Tibial nerve (tissue), 4 donors: Measurements from ENCODE around the gene ZFYVE28. TPM values are rescaled to one million over a fixed set of nuclear protein-coding genes. Genes with fewer than 3 reads are reported as not detected.

Experiments used
- DNase-seq, 2 donors: peaks; one replicate each; pipeline ENCODE4 v3.0.0-alpha.2; 2019; ENCODE audit warnings: low spot score in 2 of 2
- H3K27ac ChIP-seq, 4 donors: fragments of 200-600 bp; sonication (generic) in 3 of 4; one replicate each; pipeline ENCODE4 v1.5.1; 2017 to 2019; ENCODE audit warnings: mild to moderate bottlenecking in 1 of 4
- H3K27me3 ChIP-seq, 2 donors: fragments of 200-600 bp; sonication (generic) in 1 of 2; one replicate each; pipeline versions ENCODE4 v1.5.1 to v1.6.0; 2017 to 2019
- H3K36me3 ChIP-seq, 3 donors: fragments of 200-600 bp; sonication (generic); one replicate each; pipeline ENCODE4 v1.5.1; 2018 to 2019
- H3K4me1 ChIP-seq, 4 donors: fragments of 200-600 bp; sonication (generic) in 3 of 4; one replicate each; pipeline ENCODE4 v1.5.1; 2017 to 2019
- H3K4me3 ChIP-seq, 4 donors: fragments of 200-600 bp; sonication (generic) in 3 of 4; one replicate each; pipeline ENCODE4 v1.5.1; 2017 to 2019; ENCODE audit warnings: mild to moderate bottlenecking in 1 of 4, moderate library complexity in 1 of 4
- H3K9me3 ChIP-seq, 4 donors: fragments of 200-600 bp; sonication (generic) in 3 of 4; one replicate each; pipeline ENCODE4 v1.5.1; 2017 to 2019
- EP300 ChIP-seq, 2 donors: sonication (generic); formaldehyde crosslinking; IDR thresholded peaks; one replicate each; pipeline ENCODE4 v1.6.1; 2017; ENCODE audit warnings: antibody characterized with exemption in 2 of 2, mild to moderate bottlenecking in 1 of 2
- POLR2A ChIP-seq, 2 donors: fragments of 450-650 bp; IDR thresholded peaks; one replicate each; pipeline ENCODE4 v1.6.1; 2017; ENCODE audit warnings: antibody characterized with exemption in 2 of 2, mild to moderate bottlenecking in 2 of 2, moderate library complexity in 2 of 2
- WGBS, 2 donors: methylation state at CpG; one replicate each; pipeline ENCODE4 v1.1.5; 2018; 5-methylcytosine and 5-hydroxymethylcytosine counted together
- total RNA-seq, 4 donors: library from RNA; depleted of rRNA; stranded (reverse); fragments of >200 nt; gene quantifications; one replicate each; pipeline ENCODE4 v1.1.0, GENCODE V29; 2016
- TF ChIP-seq, protein P1 (sequence below), 5 experiments: fragments of 200-600 bp in 3 of 5; fragments of 450-650 bp in 2 of 5; sonication (generic) in 3 of 5; IDR thresholded peaks; one replicate each; pipeline ENCODE4 v1.5.1; 2016 to 2019; ENCODE audit warnings: antibody characterized with exemption in 5 of 5, mild to moderate bottlenecking in 3 of 5, moderate library complexity in 2 of 5

Gene ZFYVE28
- total RNA-seq, 4 donors from 2014 or later: 16.2 to 44.4 (median 26.5) TPM

DNA sequence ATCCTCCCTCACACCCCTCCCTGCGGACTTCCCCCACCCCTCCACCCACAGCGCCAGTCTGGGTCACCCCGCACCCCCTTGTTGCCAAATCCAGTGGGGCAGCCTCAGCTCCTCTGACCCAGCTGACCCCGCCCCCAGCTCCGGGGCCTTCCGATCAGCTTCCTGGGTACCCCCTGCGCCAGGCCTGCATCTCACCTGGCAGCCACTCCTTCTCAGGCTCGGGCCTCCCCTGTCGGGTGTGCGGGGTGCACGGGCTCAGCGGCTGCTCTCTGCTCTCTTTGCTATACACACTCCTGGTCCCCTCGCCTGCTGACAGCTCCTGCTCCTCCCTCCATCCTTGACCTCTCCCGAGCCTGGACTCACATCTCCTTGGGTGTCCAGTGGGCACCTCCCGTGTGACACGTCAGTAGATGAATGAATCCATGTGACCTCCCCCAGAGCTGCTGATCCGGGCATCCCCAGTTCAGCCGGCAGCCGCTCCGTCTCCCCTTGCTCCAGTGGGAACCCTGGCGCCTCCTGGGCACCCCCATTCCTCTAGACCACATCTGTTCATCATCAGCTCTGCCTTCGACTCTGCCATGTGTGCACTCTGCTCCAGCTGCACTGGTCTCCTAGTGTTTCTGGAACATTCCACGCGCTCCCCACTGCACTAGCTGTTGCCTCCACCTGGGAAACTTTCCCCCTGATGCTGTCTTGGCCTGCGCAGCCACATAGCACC is 10.2 kb upstream of the ZFYVE28 start:
- H3K4me3 ChIP-seq: no peak overlapping the region
- WGBS, 2 donors: 72 to 75% methylated on average over 25 of the region's 25 CpGs
- DNase-seq: no peak
- H3K9me3 ChIP-seq: no peaks in the 10 kb centered on the region
- no peak overlapping the region for H3K27ac ChIP-seq
- peaks cover 0 to 10% (median 0%) of the 10 kb centered on the region in 4 donors for H3K4me1 ChIP-seq
- H3K27me3 ChIP-seq: peaks cover 0 to 13% of the 10 kb centered on the region in 2 donors
- H3K36me3 ChIP-seq: no peaks in the 10 kb centered on the region
- no peak for TF ChIP-seq POLR2A (IDR thresholded peaks at IDR 0.05)
- TF ChIP-seq, protein P1, sequence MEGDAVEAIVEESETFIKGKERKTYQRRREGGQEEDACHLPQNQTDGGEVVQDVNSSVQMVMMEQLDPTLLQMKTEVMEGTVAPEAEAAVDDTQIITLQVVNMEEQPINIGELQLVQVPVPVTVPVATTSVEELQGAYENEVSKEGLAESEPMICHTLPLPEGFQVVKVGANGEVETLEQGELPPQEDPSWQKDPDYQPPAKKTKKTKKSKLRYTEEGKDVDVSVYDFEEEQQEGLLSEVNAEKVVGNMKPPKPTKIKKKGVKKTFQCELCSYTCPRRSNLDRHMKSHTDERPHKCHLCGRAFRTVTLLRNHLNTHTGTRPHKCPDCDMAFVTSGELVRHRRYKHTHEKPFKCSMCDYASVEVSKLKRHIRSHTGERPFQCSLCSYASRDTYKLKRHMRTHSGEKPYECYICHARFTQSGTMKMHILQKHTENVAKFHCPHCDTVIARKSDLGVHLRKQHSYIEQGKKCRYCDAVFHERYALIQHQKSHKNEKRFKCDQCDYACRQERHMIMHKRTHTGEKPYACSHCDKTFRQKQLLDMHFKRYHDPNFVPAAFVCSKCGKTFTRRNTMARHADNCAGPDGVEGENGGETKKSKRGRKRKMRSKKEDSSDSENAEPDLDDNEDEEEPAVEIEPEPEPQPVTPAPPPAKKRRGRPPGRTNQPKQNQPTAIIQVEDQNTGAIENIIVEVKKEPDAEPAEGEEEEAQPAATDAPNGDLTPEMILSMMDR (IDR thresholded peaks at IDR 0.05): no peak
- TF ChIP-seq EP300 (IDR thresholded peaks at IDR 0.05): no peak

DNA sequence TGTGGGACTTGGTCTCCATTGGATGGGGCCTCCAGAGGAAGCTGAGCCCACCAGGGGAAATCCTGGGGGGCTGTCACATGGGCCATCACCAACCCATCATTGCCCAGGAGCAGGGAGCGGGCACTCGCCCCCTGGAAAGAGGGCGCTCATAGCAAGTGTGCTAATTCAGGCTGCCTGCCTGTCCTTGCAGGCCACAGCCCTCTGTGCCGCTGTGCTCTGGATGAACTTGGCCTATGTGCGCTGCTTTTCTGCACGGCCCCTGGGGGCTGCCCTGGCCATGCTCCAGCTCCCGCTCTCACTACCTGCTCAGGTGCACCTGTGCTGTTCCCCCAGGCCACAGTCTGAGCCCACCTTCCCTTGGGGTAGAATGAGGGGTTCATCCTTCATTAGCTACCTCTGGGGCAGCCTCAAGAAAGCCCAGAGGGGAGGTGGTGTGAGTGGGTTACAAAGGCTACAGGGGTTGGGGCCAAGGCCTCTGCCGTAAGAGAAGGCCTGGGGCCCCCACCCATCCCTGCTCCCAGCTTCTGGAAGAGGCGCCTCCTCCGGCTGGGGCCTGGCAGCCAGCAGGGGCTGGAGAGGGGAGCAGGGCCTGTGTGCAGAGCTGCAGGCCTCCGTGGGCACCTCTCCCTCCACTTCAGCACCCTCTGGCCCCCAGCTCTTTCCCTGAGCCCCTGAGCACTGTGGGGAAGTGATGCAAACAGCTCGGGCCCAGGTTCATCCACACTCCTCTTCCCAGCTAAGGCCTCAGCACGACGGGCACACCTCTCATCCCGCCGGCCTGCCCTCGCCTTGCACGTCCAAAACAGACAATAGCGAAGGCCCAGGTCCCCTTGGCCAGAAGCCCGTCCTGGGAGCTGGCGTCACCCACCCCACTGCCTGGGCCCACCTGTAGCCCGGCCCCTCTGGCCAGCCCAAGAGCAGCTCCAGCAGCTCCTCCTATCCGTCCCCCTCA is 9.2 kb upstream of the ZFYVE28 start:
- 78 to 80% methylated on average over 19 to 22 of the region's 23 CpGs for WGBS, 2 donors
- no peaks in the 10 kb centered on the region for H3K9me3 ChIP-seq

DNA sequence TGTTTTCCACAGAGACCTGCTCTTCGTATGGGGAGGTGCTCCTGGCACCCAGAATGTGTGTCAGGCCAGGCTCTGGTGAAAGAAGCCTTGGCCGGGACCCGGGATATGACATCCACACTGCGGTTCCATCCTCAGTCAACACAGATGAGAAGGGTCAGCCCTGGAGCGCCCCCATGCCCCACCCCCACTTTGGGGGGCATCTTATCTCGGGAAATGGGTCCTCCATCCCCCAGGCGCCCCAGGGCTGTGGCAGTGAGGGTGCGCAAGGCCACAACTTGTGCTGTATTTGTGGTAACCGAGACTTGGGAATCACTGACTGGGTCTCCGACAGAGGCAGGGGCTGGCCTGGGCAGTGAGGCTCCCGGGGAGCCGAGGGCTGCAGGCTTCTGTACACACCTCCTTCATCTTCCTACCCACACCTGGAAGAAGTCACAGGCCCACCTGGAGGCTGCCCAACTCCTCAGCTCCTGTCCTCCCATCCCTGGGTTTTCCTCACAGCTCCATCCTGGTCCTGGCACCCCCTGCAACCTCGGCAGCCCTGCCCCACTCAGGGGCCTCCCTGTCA is 8.3 kb upstream of the ZFYVE28 start:
- Histone ChIP-seq H3K4me1 (no peaks in the 10 kb centered on the region), H3K27ac (no peak overlapping the region), H3K36me3 (no peaks in the 10 kb centered on the region), H3K9me3 (no peaks in the 10 kb centered on the region), H3K27me3 (peaks cover 0 to 31% of the 10 kb centered on the region in 2 donors), H3K4me3 (no peak overlapping the region)
- WGBS, 2 donors: 72 to 87% methylated on average over 8 to 10 of the region's 13 CpGs
- TF ChIP-seq EP300 (IDR thresholded peaks at IDR 0.05): no peak
- TF ChIP-seq, protein P1 (IDR thresholded peaks at IDR 0.05): no peak
- no peak for TF ChIP-seq POLR2A (IDR thresholded peaks at IDR 0.05)
- no peak for DNase-seq

More for the DNA sequence above, 9.2 kb upstream of the ZFYVE28 start:
- Histone ChIP-seq H3K27ac (no peak overlapping the region), H3K27me3 (peaks cover 0 to 22% of the 10 kb centered on the region in 2 donors), H3K4me1 (peaks cover 0 to under 1% (median 0%) of the 10 kb centered on the region in 4 donors), H3K36me3 (no peaks in the 10 kb centered on the region), H3K4me3 (no peak overlapping the region)
- no peak for DNase-seq
- TF ChIP-seq EP300 (IDR thresholded peaks at IDR 0.05): no peak
- TF ChIP-seq POLR2A (IDR thresholded peaks at IDR 0.05): no peak
- TF ChIP-seq, protein P1 (IDR thresholded peaks at IDR 0.05): no peak

DNA sequence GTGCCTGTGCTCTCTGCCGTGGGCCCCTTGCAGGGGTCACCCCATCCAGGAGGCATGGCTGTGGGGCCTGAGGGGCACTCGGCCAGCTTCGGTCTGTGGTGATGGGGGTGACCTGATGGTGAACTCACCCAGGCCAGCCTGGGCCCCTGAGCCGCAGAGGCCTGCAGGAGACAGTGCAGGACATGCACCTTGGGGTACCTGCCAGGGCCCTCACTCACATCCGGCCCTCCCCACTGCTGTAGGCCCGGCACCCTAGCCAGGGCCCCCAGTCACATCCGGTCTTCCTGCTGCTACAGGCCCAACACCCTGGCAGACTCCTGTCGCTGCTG is 7.6 kb upstream of the ZFYVE28 start:
- no peak for TF ChIP-seq POLR2A (IDR thresholded peaks at IDR 0.05)
- TF ChIP-seq, protein P1 (IDR thresholded peaks at IDR 0.05): no peak
- no peak for TF ChIP-seq EP300 (IDR thresholded peaks at IDR 0.05)
- Histone ChIP-seq H3K4me1 (no peaks in the 10 kb centered on the region), H3K27me3 (peaks cover 0 to 38% of the 10 kb centered on the region in 2 donors), H3K36me3 (no peaks in the 10 kb centered on the region), H3K27ac (no peak overlapping the region), H3K9me3 (no peaks in the 10 kb centered on the region), H3K4me3 (no peak overlapping the region)
- no peak for DNase-seq
- WGBS, 2 donors: 84 to 92% methylated on average over 4 to 7 of the region's 8 CpGs
